Neural cell (in vitro differentiated cells): ENCODE data around the gene VPS8. TPM values are rescaled to one million over a fixed set of nuclear protein-coding genes. Genes with fewer than 3 reads are reported as not detected.

ENCODE experiments used
- H2AFZ ChIP-seq: fragments of 200-600, 300-800 bp; sonication (generic), shearing (Covaris generic); 2 replicates; pipeline ENCODE4 v1.6.0; 2014; ENCODE audit warnings: low read depth, mild to moderate bottlenecking, antibody characterized with exemption, low read length, moderate library complexity
- H3F3A ChIP-seq: fragments of 200-600 bp; shearing (Covaris generic); 2 replicates; pipeline ENCODE4 v1.6.1; 2016; ENCODE audit warnings: mild to moderate bottlenecking, moderate library complexity, mixed read lengths, antibody characterized with exemption, low read length; ENCODE audit not compliant: insufficient read depth, poor library complexity, severe bottlenecking
- H3K27ac ChIP-seq: fragments of 200-600, 300-800 bp; sonication (generic), shearing (Covaris generic); 2 replicates; pipeline ENCODE4 v1.5.1; 2014; ENCODE audit warnings: mild to moderate bottlenecking, low read length, moderate library complexity
- H3K27me3 ChIP-seq: fragments of 300-800, 200-600 bp; sonication (generic), shearing (Covaris generic); 2 replicates; pipeline ENCODE4 v1.6.0; 2014; ENCODE audit warnings: mild to moderate bottlenecking, low read depth, low read length, moderate library complexity; ENCODE audit not compliant: insufficient read depth
- H3K36me3 ChIP-seq: fragments of 300-800, 200-600 bp; sonication (generic), shearing (Covaris generic); 2 replicates; pipeline ENCODE4 v1.5.1; 2014; ENCODE audit warnings: mild to moderate bottlenecking, antibody characterized with exemption, low read length, moderate library complexity; ENCODE audit not compliant: insufficient read depth
- H3K4me2 ChIP-seq: fragments of 300-800, 200-600 bp; sonication (generic), shearing (Covaris generic); 2 replicates; pipeline ENCODE4 v1.6.0; 2014; ENCODE audit warnings: mild to moderate bottlenecking, low read length
- H3K4me3 ChIP-seq: fragments of 300-800, 200-600 bp; sonication (generic), shearing (Covaris generic); 2 replicates; pipeline ENCODE4 v1.5.1; 2014; ENCODE audit warnings: mild to moderate bottlenecking, low read length, moderate library complexity
- H3K79me2 ChIP-seq: fragments of 200-600 bp; shearing (Covaris generic); replicated peaks from 2 replicates; pipeline ENCODE4 v1.6.0; 2014; ENCODE audit warnings: mild to moderate bottlenecking, low read length, moderate library complexity; ENCODE audit not compliant: insufficient read depth
- H3K9ac ChIP-seq: fragments of 300-800, 200-600 bp; sonication (generic), shearing (Covaris generic); 2 replicates; pipeline ENCODE4 v1.6.1; 2016; ENCODE audit warnings: mild to moderate bottlenecking, low read length, mixed read lengths
- H3K9me2 ChIP-seq: fragments of 200-600 bp; shearing (Covaris generic); 2 replicates; pipeline ENCODE4 v1.6.1; 2016; ENCODE audit warnings: mild to moderate bottlenecking, low read length, mixed read lengths; ENCODE audit not compliant: insufficient read depth
- H3K9me3 ChIP-seq: fragments of 200-600, 300-800 bp; sonication (generic), shearing (Covaris generic); 2 replicates; pipeline ENCODE4 v1.6.1; 2016; ENCODE audit warnings: mild to moderate bottlenecking, mixed run types, low read length, moderate library complexity, mixed read lengths
- H4K20me1 ChIP-seq: fragments of 200-600 bp; shearing (Covaris generic); 2 replicates; pipeline ENCODE4 v1.6.1; 2016; ENCODE audit warnings: mild to moderate bottlenecking, mixed run types; ENCODE audit not compliant: insufficient read depth
- EP300 ChIP-seq: fragments of 450-650 bp; conservative IDR thresholded peaks from 2 replicates; pipeline ENCODE4 v1.6.1; 2014; ENCODE audit warnings: antibody characterized with exemption, mild to moderate bottlenecking, moderate library complexity; ENCODE audit not compliant: poor library complexity, severe bottlenecking
- EZH2 ChIP-seq: fragments of 200-600, 300-800 bp; shearing (Covaris generic), sonication (generic); IDR thresholded peaks from 2 replicates; pipeline ENCODE4 v1.6.1; 2014; ENCODE audit warnings: antibody characterized with exemption, low read length, borderline replicate concordance, mild to moderate bottlenecking; ENCODE audit not compliant: insufficient read depth, poor library complexity, severe bottlenecking
- MXI1 ChIP-seq: fragments of 450-650 bp; conservative IDR thresholded peaks from 2 replicates; pipeline ENCODE4 v1.6.1; 2014; ENCODE audit warnings: antibody characterized with exemption, mild to moderate bottlenecking; ENCODE audit not compliant: poor library complexity, severe bottlenecking
- POLR2AphosphoS5 ChIP-seq: IDR thresholded peaks from 2 replicates; pipeline ENCODE4 v1.6.1; 2012
- RAD21 ChIP-seq: fragments of 450-650 bp; conservative IDR thresholded peaks from 2 replicates; pipeline ENCODE4 v1.6.1; 2014; ENCODE audit warnings: antibody characterized with exemption, mild to moderate bottlenecking, moderate library complexity
- SMC3 ChIP-seq: fragments of 450-650 bp; conservative IDR thresholded peaks from 2 replicates; pipeline ENCODE4 v1.6.1; 2014; ENCODE audit warnings: antibody characterized with exemption, mild to moderate bottlenecking, moderate library complexity; ENCODE audit not compliant: poor library complexity
- TAF1 ChIP-seq: IDR thresholded peaks from 2 replicates; pipeline ENCODE4 v1.6.1; 2012; ENCODE audit warnings: low read depth
- polyA plus RNA-seq: library from polyadenylated mRNA; depleted of rRNA; stranded (reverse); fragments of >200 nt; gene quantifications from 2 replicates; pipeline ENCODE4 v1.2.3, GENCODE V29; 2014
- TF ChIP-seq, protein P1 (sequence below): IDR thresholded peaks from 2 replicates; pipeline ENCODE4 v1.6.1; 2012; ENCODE audit warnings: borderline replicate concordance
- TF ChIP-seq, protein P2 (sequence below): fragments of 450-650 bp; IDR thresholded peaks from 2 replicates; pipeline ENCODE4 v1.5.1; 2014; ENCODE audit warnings: antibody characterized with exemption, mild to moderate bottlenecking, moderate library complexity; ENCODE audit not compliant: poor library complexity, severe bottlenecking

Gene VPS8
- polyA plus RNA-seq, 1 donor from 2014 or later, result 146 TPM

DNA sequence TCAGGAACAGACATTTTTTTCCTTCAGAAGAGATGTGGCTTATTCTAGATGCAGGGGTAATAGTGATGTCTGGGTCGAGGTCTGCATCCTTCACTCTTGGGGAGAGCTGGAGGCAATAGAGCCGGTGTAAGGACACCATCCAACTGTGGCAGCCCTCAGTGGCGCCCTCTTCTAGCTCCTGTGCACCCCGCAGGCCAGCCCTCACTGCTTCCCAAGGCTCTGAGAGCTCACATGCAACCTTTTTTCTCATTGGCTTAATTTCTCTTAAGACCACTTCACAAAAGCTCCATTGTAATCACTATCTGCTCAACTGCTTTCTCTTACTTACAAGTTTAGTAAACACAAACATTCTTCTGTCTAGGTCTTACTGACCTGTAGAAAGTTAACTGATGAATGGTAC lies 3.9 kb upstream of the VPS8 start:
- Histone ChIP-seq H3K27ac (no peak overlapping the region), H4K20me1 (no peaks in the 10 kb centered on the region), H3K4me2 (no peak overlapping the region), H3K27me3 (no peaks in the 10 kb centered on the region), H3K9ac (no peak overlapping the region), H3K9me2 (no peaks in the 10 kb centered on the region), H3K9me3 (no peaks in the 10 kb centered on the region), H3K36me3 (no peaks in the 10 kb centered on the region), H3F3A (no peaks in the 10 kb centered on the region), H3K79me2 (peaks cover 7% of the 10 kb centered on the region), H2AFZ (no peak overlapping the region), H3K4me3 (no peak overlapping the region)
- TF ChIP-seq, protein P1, sequence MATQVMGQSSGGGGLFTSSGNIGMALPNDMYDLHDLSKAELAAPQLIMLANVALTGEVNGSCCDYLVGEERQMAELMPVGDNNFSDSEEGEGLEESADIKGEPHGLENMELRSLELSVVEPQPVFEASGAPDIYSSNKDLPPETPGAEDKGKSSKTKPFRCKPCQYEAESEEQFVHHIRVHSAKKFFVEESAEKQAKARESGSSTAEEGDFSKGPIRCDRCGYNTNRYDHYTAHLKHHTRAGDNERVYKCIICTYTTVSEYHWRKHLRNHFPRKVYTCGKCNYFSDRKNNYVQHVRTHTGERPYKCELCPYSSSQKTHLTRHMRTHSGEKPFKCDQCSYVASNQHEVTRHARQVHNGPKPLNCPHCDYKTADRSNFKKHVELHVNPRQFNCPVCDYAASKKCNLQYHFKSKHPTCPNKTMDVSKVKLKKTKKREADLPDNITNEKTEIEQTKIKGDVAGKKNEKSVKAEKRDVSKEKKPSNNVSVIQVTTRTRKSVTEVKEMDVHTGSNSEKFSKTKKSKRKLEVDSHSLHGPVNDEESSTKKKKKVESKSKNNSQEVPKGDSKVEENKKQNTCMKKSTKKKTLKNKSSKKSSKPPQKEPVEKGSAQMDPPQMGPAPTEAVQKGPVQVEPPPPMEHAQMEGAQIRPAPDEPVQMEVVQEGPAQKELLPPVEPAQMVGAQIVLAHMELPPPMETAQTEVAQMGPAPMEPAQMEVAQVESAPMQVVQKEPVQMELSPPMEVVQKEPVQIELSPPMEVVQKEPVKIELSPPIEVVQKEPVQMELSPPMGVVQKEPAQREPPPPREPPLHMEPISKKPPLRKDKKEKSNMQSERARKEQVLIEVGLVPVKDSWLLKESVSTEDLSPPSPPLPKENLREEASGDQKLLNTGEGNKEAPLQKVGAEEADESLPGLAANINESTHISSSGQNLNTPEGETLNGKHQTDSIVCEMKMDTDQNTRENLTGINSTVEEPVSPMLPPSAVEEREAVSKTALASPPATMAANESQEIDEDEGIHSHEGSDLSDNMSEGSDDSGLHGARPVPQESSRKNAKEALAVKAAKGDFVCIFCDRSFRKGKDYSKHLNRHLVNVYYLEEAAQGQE, result no peak
- no peak for TF ChIP-seq EZH2
- no peak for TF ChIP-seq TAF1
- no peak for TF ChIP-seq MXI1
- TF ChIP-seq EP300, result no peak
- TF ChIP-seq POLR2AphosphoS5, result no peak
- no peak for TF ChIP-seq RAD21
- TF ChIP-seq SMC3, result no peak
- TF ChIP-seq, protein P2, sequence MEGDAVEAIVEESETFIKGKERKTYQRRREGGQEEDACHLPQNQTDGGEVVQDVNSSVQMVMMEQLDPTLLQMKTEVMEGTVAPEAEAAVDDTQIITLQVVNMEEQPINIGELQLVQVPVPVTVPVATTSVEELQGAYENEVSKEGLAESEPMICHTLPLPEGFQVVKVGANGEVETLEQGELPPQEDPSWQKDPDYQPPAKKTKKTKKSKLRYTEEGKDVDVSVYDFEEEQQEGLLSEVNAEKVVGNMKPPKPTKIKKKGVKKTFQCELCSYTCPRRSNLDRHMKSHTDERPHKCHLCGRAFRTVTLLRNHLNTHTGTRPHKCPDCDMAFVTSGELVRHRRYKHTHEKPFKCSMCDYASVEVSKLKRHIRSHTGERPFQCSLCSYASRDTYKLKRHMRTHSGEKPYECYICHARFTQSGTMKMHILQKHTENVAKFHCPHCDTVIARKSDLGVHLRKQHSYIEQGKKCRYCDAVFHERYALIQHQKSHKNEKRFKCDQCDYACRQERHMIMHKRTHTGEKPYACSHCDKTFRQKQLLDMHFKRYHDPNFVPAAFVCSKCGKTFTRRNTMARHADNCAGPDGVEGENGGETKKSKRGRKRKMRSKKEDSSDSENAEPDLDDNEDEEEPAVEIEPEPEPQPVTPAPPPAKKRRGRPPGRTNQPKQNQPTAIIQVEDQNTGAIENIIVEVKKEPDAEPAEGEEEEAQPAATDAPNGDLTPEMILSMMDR, result no peak

DNA sequence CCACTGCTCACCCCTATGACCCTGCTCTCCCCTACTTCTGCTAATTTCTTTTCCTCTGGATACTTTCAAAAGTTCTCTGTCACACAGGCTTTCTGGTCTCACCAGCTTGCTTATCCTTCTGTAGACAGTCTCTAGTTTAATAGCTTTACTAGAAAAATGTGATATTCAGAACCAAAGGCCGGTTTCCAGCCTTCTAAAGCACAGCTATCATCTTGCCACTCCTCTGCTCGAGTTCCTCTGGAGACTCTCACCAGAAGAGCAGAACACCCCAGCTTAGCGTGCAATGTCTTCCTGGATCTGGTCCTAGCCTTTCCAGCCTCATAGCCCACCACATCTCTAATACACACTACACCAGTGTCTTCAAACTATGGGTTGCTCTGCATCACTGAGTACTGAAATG lies 1.8 kb upstream of the VPS8 start:
- H3K9me3 ChIP-seq, result no peaks in the 10 kb centered on the region
- no peak overlapping the region for H3K4me2 ChIP-seq
- H2AFZ ChIP-seq, result no peak overlapping the region
- no peaks in the 10 kb centered on the region for H3F3A ChIP-seq
- no peaks in the 10 kb centered on the region for H4K20me1 ChIP-seq
- H3K27ac ChIP-seq, result no peak overlapping the region
- TF ChIP-seq TAF1 (no peak), POLR2AphosphoS5 (no peak)
- H3K36me3 ChIP-seq, result no peaks in the 10 kb centered on the region
- H3K9ac ChIP-seq, result no peak overlapping the region
- H3K27me3 ChIP-seq, result no peaks in the 10 kb centered on the region
- H3K9me2 ChIP-seq, result no peaks in the 10 kb centered on the region
- H3K4me3 ChIP-seq, result no peak overlapping the region
- peaks cover 20% of the 10 kb centered on the region for H3K79me2 ChIP-seq

DNA sequence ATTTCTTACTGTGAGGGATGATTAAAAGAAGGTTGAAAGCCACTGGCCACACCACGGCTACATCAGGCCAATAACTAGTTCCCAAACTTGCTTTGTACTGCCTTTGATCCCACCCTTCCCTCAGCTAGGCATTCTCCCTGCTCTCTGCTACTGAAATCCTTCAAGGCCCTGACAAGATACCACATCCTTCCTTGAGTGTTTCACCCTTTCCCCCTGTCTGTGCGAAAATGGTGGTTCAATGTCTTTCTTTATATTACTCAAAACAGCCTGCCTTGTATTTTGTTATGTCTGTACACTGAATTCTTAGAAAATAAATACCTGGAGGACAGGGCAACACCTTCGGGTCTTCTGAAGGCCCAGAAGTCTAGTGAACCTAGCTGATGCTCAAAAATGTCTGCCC lies 932 bp upstream of the VPS8 start:
- no peak overlapping the region for H3K27ac ChIP-seq
- no peak overlapping the region for H3K4me2 ChIP-seq
- no peak overlapping the region for H3K9ac ChIP-seq
- TF ChIP-seq, protein P1, result no peak
- TF ChIP-seq, protein P2, result no peak
- TF ChIP-seq TAF1 (no peak), POLR2AphosphoS5 (no peak), EZH2 (no peak), RAD21 (no peak), EP300 (no peak), SMC3 (no peak)
- no peaks in the 10 kb centered on the region for H3K36me3 ChIP-seq
- no peaks in the 10 kb centered on the region for H3K9me3 ChIP-seq
- no peaks in the 10 kb centered on the region for H4K20me1 ChIP-seq
- H3K79me2 ChIP-seq, result peaks cover 20% of the 10 kb centered on the region
- no peak overlapping the region for H2AFZ ChIP-seq
- no peak overlapping the region for H3K4me3 ChIP-seq
- H3F3A ChIP-seq, result no peaks in the 10 kb centered on the region
- H3K9me2 ChIP-seq, result no peaks in the 10 kb centered on the region
- H3K27me3 ChIP-seq, result no peaks in the 10 kb centered on the region
